ENCODE results near the gene SMPD3.

Gene SMPD3

GRCh38 chr16:68460067-68460466 lies 11.8 kb upstream of the SMPD3 start:
- Mint-ChIP-seq H3K9me3 (no peaks in the 10 kb centered on the region), H3K27ac (no peak overlapping the region), H3K36me3 (no peaks in the 10 kb centered on the region), H3K4me3 (no peak overlapping the region), H3K4me1 (no peaks in the 10 kb centered on the region), H3K27me3 (peaks cover 63% of the 10 kb centered on the region)
- CTCF ChIA-PET: no interaction called here
- no peak for DNase-seq

- Mint-ChIP-seq H3K9me3 (no peaks in the 10 kb centered on the region), H3K27ac (no peak overlapping the region), H3K4me1 (no peaks in the 10 kb centered on the region), H3K27me3 (peaks cover 61% of the 10 kb centered on the region), H3K36me3 (no peaks in the 10 kb centered on the region), H3K4me3 (no peak overlapping the region)
- DNase-seq: no peak
- CTCF ChIA-PET: no interaction called here
Observed at GRCh38 chr16:68459457-68459856, 11.1 kb upstream of the SMPD3 start.

- Mint-ChIP-seq H3K4me3 (no peak overlapping the region), H3K27me3 (peaks cover 53% of the 10 kb centered on the region), H3K9me3 (no peaks in the 10 kb centered on the region), H3K4me1 (no peaks in the 10 kb centered on the region), H3K36me3 (no peaks in the 10 kb centered on the region), H3K27ac (no peak overlapping the region)
- CTCF ChIA-PET: no interaction called here
- no peak for DNase-seq
Observed at GRCh38 chr16:68458551-68458950, 10.2 kb upstream of the SMPD3 start.

- Mint-ChIP-seq H3K4me1 (no peaks in the 10 kb centered on the region), H3K36me3 (no peaks in the 10 kb centered on the region), H3K4me3 (no peak overlapping the region), H3K27me3 (peaks cover 48% of the 10 kb centered on the region), H3K9me3 (no peaks in the 10 kb centered on the region), H3K27ac (no peak overlapping the region)
- no peak for DNase-seq
- CTCF ChIA-PET: no interaction called here
Observed at GRCh38 chr16:68458101-68458500, 9.8 kb upstream of the SMPD3 start.

- no peaks in the 10 kb centered on the region for H3K9me3 Mint-ChIP-seq
- CTCF ChIA-PET: interaction anchor here (0.6 to 1.8 kb wide), 5 partner anchors 12 to 54 kb away, joined by 3 to 5 read pairs (median 3); no protein-coding TSS in a partner anchor
- peaks cover 41% of the 10 kb centered on the region for H3K27me3 Mint-ChIP-seq
- no peak overlapping the region for H3K4me3 Mint-ChIP-seq
- H3K36me3 Mint-ChIP-seq: no peaks in the 10 kb centered on the region
- no peak overlapping the region for H3K27ac Mint-ChIP-seq
- no peak for DNase-seq
- H3K4me1 Mint-ChIP-seq: no peaks in the 10 kb centered on the region
Observed at GRCh38 chr16:68455631-68456030, 7.3 kb upstream of the SMPD3 start.

GRCh38 chr16:68454920-68455435 lies 6.7 kb upstream of the SMPD3 start:
- H3K36me3 Mint-ChIP-seq: no peaks in the 10 kb centered on the region
- no peak overlapping the region for H3K4me3 Mint-ChIP-seq
- peaks cover 42% of the 10 kb centered on the region for H3K27me3 Mint-ChIP-seq
- H3K9me3 Mint-ChIP-seq: no peaks in the 10 kb centered on the region
- DNase-seq: no peak
- CTCF ChIA-PET: interaction anchor here (1.0 kb wide), 1 partner anchor 27 kb away, joined by 3 read pairs; no protein-coding TSS in a partner anchor
- no peaks in the 10 kb centered on the region for H3K4me1 Mint-ChIP-seq
- H3K27ac Mint-ChIP-seq: no peak overlapping the region

GRCh38 chr16:68453816-68454215 lies 5.5 kb upstream of the SMPD3 start:
- H3K36me3 Mint-ChIP-seq: no peaks in the 10 kb centered on the region
- CTCF ChIA-PET: no interaction called here

GRCh38 chr16:68452176-68452575 lies 3.9 kb upstream of the SMPD3 start:
- H3K27me3 Mint-ChIP-seq: peaks cover 43% of the 10 kb centered on the region
- H3K4me3 Mint-ChIP-seq: no peak overlapping the region
- CTCF ChIA-PET: interaction anchor here (0.8 to 1.6 kb wide), 5 partner anchors 56 to 211 kb away, joined by 3 to 6 read pairs (median 4); no protein-coding TSS in a partner anchor
- H3K4me1 Mint-ChIP-seq: peaks cover 15% of the 10 kb centered on the region
- DNase-seq: no peak
- H3K9me3 Mint-ChIP-seq: no peaks in the 10 kb centered on the region
- H3K27ac Mint-ChIP-seq: no peak overlapping the region
- no peaks in the 10 kb centered on the region for H3K36me3 Mint-ChIP-seq

More at GRCh38 chr16:68453816-68454215, 5.5 kb upstream of the SMPD3 start:
- Mint-ChIP-seq H3K4me3 (no peak overlapping the region), H3K27ac (no peak overlapping the region), H3K27me3 (peaks cover 37% of the 10 kb centered on the region), H3K4me1 (peaks cover 7% of the 10 kb centered on the region), H3K9me3 (no peaks in the 10 kb centered on the region)
- DNase-seq: no peak

GRCh38 chr16:68451676-68452075 lies 3.4 kb upstream of the SMPD3 start:
- H3K27ac Mint-ChIP-seq: no peak overlapping the region
- H3K36me3 Mint-ChIP-seq: no peaks in the 10 kb centered on the region
- DNase-seq: no peak
- H3K27me3 Mint-ChIP-seq: peaks cover 45% of the 10 kb centered on the region
- CTCF ChIA-PET: interaction anchor here (0.8 to 1.6 kb wide), 4 partner anchors 55 to 210 kb away, joined by 3 to 6 read pairs (median 4); no protein-coding TSS in a partner anchor
- peaks cover 15% of the 10 kb centered on the region for H3K4me1 Mint-ChIP-seq
- H3K9me3 Mint-ChIP-seq: no peaks in the 10 kb centered on the region
- H3K4me3 Mint-ChIP-seq: no peak overlapping the region

GRCh38 chr16:68450741-68451255 lies 2.5 kb upstream of the SMPD3 start:
- peaks cover 18% of the 10 kb centered on the region for H3K4me1 Mint-ChIP-seq
- CTCF ChIA-PET: no interaction called here
- H3K4me3 Mint-ChIP-seq: no peak overlapping the region
- H3K36me3 Mint-ChIP-seq: no peaks in the 10 kb centered on the region
- no peaks in the 10 kb centered on the region for H3K9me3 Mint-ChIP-seq
- DNase-seq: no peak
- H3K27ac Mint-ChIP-seq: no peak overlapping the region
- H3K27me3 Mint-ChIP-seq: peaks cover 49% of the 10 kb centered on the region

- Mint-ChIP-seq H3K36me3 (no peaks in the 10 kb centered on the region), H3K27ac (no peak overlapping the region)
- DNase-seq: no peak
Observed at GRCh38 chr16:68447653-68448359, 502 bp downstream of the SMPD3 start.

GRCh38 chr16:68446681-68447652 lies 1.3 kb downstream of the SMPD3 start:
- peaks cover 18% of the 10 kb centered on the region for H3K4me1 Mint-ChIP-seq
- peak overlapping the region; percentile 8 for H3K27ac Mint-ChIP-seq
- CTCF ChIA-PET: interaction anchor here (0.8 to 2.6 kb wide), 3 partner anchors 51 to 74 kb away, joined by 3 to 5 read pairs (median 3); no protein-coding TSS in a partner anchor
- peak overlapping the region; percentile 55 for H3K4me3 Mint-ChIP-seq
- no peak for DNase-seq
- H3K9me3 Mint-ChIP-seq: no peaks in the 10 kb centered on the region
- no peaks in the 10 kb centered on the region for H3K36me3 Mint-ChIP-seq
- peaks cover 72% of the 10 kb centered on the region for H3K27me3 Mint-ChIP-seq

More at GRCh38 chr16:68447653-68448359, 502 bp downstream of the SMPD3 start:
- Mint-ChIP-seq H3K4me3 (peak overlapping the region; percentile 55), H3K27me3 (peaks cover 65% of the 10 kb centered on the region), H3K4me1 (peaks cover 18% of the 10 kb centered on the region), H3K9me3 (no peaks in the 10 kb centered on the region)
- CTCF ChIA-PET: interaction anchor here (0.6 kb wide), 1 partner anchor 676 kb away, joined by 3 read pairs; no protein-coding TSS in a partner anchor

GRCh38 chr16:68445458-68445857 lies 2.9 kb downstream of the SMPD3 start:
- CTCF ChIA-PET: interaction anchor here (0.9 to 3.4 kb wide), 8 partner anchors 9 to 76 kb away, joined by 3 to 32 read pairs (median 4); no protein-coding TSS in a partner anchor
- Mint-ChIP-seq H3K27me3 (peaks cover 71% of the 10 kb centered on the region), H3K36me3 (no peaks in the 10 kb centered on the region), H3K27ac (no peak overlapping the region), H3K9me3 (no peaks in the 10 kb centered on the region), H3K4me1 (peaks cover 18% of the 10 kb centered on the region), H3K4me3 (no peak overlapping the region)
- peak; percentile 77 for DNase-seq

Data from activated naive CD4-positive, alpha-beta T cell treated with anti-CD3 and anti-CD28 coated beads, Interleukin-2, amount 10 ng/mL, durations not matched to agents 7 days and 5 days (primary cell).